Gastroesophageal sphincter (tissue), 3 donors: ENCODE measurements around the gene GOLM1.

Experiments used
- POLR2A ChIP-seq, 2 donors: fragments of 450-650 bp; IDR thresholded peaks; one replicate each; pipeline ENCODE4 v1.6.1; 2017; ENCODE audit warnings: antibody characterized with exemption in 2 of 2, mild to moderate bottlenecking in 2 of 2, moderate library complexity in 1 of 2
- TF ChIP-seq, protein P1 (sequence below), 4 experiments: fragments of 200-600 bp in 2 of 4; fragments of 450-650 bp in 2 of 4; sonication (generic) in 1 of 4; IDR thresholded peaks; one replicate each; pipeline ENCODE4 v1.5.1; 2017 to 2019; ENCODE audit warnings: antibody characterized with exemption in 4 of 4, mild to moderate bottlenecking in 2 of 4, moderate library complexity in 2 of 4

DNA sequence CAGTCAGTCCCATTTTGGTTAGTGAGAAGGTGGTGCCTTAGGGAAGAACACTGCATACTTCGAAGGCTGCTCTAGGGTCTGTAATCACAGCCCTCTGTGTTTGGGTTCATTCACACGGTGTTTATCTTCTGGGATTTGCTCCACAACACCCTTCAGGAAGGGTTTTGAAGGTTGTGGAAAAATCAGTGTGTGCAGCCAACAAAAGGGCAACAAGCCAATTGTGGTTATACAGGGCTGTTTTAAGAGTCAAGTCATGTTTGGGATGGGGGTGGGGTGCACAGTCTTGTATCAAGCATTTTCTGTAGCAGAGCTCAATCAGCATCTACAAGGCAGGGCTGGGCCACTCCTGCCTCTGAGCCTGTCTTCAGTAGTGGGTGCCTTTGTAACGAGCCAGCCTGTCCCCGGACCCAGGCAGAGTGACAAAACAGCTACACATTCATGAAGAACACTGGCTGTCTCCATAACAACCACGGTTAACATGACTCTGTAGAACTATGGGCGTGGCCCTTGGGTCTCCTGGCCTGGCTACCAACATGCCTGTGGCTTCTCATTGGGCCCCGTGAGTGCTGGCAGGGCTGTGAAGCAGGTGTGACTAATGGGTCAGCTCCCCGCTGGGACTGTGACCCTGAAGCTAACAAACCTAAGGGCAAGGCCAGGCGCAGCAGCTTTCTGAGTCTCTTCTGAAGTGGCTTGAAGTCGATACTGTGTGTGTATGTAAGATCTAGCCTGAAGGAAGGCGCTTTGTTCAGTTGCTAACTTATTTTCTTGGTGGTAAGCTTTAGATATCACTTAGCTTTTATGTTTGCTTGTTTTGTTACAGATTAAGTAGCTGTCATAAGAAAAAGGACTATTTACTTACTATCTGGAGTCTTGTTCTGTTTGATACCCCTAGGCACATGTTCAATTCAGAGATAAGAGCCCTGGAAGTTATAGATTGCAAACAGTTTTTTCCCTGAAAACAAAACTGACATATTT is 27.9 kb upstream of the GOLM1 start:
- TF ChIP-seq, protein P1, sequence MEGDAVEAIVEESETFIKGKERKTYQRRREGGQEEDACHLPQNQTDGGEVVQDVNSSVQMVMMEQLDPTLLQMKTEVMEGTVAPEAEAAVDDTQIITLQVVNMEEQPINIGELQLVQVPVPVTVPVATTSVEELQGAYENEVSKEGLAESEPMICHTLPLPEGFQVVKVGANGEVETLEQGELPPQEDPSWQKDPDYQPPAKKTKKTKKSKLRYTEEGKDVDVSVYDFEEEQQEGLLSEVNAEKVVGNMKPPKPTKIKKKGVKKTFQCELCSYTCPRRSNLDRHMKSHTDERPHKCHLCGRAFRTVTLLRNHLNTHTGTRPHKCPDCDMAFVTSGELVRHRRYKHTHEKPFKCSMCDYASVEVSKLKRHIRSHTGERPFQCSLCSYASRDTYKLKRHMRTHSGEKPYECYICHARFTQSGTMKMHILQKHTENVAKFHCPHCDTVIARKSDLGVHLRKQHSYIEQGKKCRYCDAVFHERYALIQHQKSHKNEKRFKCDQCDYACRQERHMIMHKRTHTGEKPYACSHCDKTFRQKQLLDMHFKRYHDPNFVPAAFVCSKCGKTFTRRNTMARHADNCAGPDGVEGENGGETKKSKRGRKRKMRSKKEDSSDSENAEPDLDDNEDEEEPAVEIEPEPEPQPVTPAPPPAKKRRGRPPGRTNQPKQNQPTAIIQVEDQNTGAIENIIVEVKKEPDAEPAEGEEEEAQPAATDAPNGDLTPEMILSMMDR (IDR thresholded peaks at IDR 0.05), result no peak
- TF ChIP-seq POLR2A (IDR thresholded peaks at IDR 0.05), result no peak
